HFF-Myc (cell line): ENCODE data around the gene MED23.

Experiments used
- DNase-seq: peaks from one replicate; pipeline ENCODE4 v3.0.0-alpha.2; 2011; ENCODE audit warnings: low read depth; ENCODE audit errors: extremely low read depth
- H3K4me3 ChIP-seq: replicated peaks from 2 replicates; pipeline ENCODE4 v1.5.1; 2011; ENCODE audit warnings: low read depth, mild to moderate bottlenecking, control low read depth, low read length
- TF ChIP-seq, protein P1 (sequence below): IDR thresholded peaks from 2 replicates; pipeline ENCODE4 v1.5.1; 2012; ENCODE audit warnings: mild to moderate bottlenecking, low read depth, low read length, control low read depth; ENCODE audit errors: missing control alignments

The MED23 gene

DNA sequence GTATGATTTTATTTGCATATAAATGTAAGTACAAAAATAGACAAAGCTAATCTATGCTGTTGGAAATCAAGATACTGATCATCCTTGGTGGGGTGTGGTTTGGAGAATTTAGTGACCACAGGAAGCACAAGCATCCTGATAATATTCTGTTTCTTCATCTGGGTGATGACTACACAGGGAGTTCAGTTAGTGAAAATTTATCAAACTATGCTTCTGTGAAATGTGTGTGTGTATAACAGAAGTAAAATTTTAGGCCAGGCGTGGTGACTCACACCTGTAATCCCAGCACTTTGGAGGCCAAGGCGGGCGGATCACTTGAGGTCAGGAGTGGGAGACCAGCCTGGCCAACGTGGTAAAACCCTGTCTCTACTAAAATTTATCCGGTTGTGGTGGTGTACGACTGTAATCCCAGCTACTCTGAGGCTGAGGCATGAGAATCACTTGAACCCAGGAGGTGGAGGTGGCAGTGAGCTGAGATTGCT lies 29.6 kb upstream of the MED23 start:
- H3K4me3 ChIP-seq = no peak overlapping the region
- TF ChIP-seq, protein P1, sequence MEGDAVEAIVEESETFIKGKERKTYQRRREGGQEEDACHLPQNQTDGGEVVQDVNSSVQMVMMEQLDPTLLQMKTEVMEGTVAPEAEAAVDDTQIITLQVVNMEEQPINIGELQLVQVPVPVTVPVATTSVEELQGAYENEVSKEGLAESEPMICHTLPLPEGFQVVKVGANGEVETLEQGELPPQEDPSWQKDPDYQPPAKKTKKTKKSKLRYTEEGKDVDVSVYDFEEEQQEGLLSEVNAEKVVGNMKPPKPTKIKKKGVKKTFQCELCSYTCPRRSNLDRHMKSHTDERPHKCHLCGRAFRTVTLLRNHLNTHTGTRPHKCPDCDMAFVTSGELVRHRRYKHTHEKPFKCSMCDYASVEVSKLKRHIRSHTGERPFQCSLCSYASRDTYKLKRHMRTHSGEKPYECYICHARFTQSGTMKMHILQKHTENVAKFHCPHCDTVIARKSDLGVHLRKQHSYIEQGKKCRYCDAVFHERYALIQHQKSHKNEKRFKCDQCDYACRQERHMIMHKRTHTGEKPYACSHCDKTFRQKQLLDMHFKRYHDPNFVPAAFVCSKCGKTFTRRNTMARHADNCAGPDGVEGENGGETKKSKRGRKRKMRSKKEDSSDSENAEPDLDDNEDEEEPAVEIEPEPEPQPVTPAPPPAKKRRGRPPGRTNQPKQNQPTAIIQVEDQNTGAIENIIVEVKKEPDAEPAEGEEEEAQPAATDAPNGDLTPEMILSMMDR = no peak
- DNase-seq = no peak

DNA sequence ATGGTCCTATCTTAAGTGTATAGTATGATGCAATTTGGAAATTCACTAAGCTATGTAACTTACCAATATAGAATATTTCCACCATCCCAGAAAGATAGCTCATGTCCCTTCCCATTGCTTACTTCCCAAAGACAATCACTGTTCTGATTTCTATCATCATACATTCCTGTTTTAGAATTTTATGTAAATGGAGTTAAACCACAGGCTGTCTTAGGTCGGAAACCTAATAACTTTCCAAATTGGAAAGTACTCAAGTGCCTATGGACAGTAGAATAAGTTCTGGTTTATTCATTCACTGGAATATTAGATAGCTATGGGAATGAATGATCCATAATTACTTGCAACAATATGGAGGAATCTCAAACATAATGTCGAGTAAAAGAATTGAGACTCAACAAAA lies 29.2 kb upstream of the MED23 start:
- no peak overlapping the region for H3K4me3 ChIP-seq
- no peak for DNase-seq

DNA sequence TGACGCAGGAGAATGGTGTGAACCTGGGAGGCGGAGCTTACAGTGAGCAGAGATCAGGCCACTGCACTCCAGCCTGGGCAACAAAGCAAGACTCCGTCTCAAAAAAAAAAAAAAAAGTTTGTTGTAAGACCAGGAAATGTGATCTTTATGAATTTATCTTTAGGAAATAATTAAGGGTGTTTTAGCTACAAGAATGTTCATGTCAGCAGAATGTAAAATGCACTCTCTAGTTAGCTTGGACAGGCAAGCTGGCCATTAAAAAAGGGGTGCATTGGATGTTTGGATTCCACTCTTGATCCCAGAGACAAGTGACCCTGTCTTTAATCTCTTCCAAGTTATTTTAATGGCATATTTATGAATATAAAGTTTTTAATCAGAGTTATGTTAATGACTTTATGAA lies 28.6 kb upstream of the MED23 start:
- H3K4me3 ChIP-seq = no peak overlapping the region
- TF ChIP-seq, protein P1 = no peak
- no peak for DNase-seq

More for the DNA sequence above, 29.2 kb upstream of the MED23 start:
- TF ChIP-seq, protein P1 = no peak

DNA sequence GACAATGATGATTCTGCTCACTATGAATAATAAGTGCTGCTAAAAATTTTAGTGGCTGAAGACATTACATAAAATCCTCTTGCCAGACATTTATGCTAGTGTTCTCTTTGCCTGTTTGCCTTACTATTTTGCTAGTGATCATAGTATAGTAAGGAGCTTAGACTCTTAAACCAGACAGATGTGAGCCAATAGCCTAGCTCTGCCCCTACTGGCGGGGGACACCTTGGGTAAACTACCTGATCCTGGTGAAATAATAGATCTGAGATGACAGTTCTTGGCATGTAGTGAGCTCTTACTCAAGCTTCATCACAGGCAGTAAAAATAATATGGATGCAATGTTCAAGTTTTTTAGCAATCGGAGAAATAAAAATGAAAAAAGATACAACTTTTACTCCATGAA lies 27.9 kb upstream of the MED23 start:
- H3K4me3 ChIP-seq = no peak overlapping the region
- DNase-seq = no peak
- TF ChIP-seq, protein P1 = no peak

DNA sequence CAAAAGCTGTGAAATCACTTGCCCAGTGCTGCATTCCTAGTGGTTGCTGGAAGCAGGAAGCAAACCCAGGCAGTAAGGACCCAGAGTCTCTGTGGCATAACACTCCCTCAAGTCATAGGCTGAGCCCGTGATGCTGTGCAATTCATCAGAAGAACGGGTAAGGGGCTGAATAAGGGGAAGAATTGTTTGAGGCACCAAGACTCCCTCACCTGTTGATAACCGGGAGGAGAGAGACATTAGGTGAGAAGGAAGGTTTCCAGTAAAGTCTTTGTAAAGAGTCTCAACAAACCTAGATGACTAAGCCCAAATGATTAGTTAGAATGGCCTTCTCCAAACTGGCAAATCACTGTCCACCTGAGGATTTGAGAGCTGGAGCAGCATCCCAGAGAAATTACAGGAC lies 27.3 kb upstream of the MED23 start:
- DNase-seq = no peak
- H3K4me3 ChIP-seq = no peak overlapping the region
- TF ChIP-seq, protein P1 = no peak

DNA sequence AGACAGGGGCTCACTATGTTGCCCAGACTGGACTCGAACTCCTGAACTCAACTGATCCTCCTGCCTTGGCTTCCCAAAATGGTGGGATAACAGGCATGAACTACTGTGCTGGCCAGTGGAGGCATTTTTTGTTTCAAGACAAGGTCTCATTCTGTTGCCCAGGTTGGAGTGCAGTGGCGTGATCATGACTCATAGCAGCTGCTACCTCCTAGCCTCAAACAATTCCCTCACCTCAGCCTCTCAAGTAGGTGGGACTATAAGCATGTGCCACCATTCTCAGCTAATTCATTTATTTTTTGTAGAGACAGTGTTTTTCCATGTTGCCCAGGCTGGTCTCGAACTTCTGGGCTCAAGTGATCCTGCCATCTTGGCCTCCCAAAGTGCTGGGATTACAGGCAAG lies 26.3 kb upstream of the MED23 start:
- TF ChIP-seq, protein P1 = no peak
- no peak for DNase-seq
- H3K4me3 ChIP-seq = no peak overlapping the region

DNA sequence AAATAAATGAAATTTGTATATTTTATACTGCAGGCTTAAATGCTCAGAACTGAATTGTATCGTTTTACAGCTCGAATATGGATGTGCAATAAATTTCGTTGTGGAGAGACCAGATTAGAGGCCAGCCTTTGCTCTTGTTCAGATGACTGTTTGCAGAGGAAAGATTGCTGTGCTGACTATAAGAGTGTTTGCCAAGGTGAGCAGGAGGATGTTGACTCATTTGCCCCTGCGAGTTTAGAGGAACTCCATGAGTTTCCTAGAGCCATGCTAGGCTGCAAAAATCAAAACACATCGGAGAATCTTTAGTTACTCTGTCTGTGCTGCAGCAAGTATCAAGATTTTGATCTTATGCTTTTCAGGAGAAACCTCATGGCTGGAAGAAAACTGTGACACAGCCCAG lies 24.4 kb upstream of the MED23 start:
- DNase-seq = no peak
- no peak overlapping the region for H3K4me3 ChIP-seq
- TF ChIP-seq, protein P1 = no peak
